GM19099 (cell line): ENCODE results near the gene FAM167B.
A peak's percentile ranks its signal among the peaks of the same experiment; 100 is the strongest.

ENCODE experiments used
- POLR2A ChIP-seq: IDR thresholded peaks from 3 replicates; pipeline ENCODE4 v1.6.1; 2011; ENCODE audit warnings: low read depth; ENCODE audit not compliant: insufficient read length; ENCODE audit errors: extremely low read depth

Gene FAM167B

GRCh38 chr1:32246888-32247273, at the start of gene FAM167B:
Gene FAM167B (plus strand): TSS chr1:32247222. CDS start chr1:32247422, 200 bp downstream.
- TF ChIP-seq POLR2A: no peak

DNA sequence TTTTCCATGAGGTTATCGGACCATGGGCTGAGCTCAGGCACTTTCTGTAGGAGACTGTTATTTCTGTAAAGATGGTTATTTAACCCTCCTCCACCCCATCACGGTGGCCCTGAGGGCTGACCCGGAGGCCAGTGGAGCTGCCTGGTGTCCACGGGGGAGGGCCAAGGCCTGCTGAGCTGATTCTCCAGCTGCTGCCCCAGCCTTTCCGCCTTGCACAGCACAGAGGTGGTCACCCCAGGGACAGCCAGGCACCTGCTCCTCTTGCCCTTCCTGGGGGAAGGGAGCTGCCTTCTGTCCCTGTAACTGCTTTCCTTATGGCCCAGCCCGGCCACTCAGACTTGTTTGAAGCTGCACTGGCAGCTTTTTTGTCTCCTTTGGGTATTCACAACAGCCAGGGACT, 49.2 kb upstream of the FAM167B start:
- TF ChIP-seq POLR2A: no peak

DNA sequence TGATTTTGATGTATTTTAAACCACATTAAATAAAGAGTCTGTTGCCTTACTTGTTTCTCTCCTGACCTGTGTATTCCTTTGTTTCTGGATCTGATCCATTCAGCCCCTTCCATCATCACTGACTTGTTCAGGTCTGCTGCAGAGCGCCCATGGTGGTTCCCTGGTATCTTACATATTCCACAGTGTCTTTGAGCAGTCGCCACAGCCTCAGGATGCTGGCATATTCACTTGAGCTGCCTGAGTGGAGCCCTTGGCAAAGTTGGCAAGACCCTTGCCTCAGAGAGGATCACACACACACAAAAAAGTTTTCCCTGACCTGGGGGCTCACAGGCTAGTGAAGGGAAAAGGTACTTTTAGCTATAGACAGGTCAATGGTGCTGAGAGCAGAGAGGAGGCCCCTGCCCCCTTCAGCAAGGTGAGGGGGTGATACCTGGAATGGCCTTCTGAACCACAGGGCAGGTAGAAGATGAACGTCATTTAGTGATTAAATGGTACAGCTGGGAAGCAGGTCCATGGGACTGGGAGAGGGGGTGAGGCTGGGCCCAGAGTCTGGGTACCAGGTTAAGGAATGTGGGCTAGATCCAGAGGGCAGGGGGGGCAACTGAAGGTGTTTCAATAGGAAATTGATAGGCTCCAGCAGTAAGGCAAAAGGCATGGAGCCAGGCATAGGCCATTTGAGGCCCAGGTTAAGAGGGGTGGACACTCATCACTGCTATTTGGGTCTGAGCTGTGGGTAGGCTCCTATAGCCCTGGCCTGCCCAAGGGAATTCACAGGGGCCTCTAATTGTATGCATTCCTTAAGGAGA, 48.6 kb upstream of the FAM167B start:
- peak; percentile 30 for TF ChIP-seq POLR2A

DNA sequence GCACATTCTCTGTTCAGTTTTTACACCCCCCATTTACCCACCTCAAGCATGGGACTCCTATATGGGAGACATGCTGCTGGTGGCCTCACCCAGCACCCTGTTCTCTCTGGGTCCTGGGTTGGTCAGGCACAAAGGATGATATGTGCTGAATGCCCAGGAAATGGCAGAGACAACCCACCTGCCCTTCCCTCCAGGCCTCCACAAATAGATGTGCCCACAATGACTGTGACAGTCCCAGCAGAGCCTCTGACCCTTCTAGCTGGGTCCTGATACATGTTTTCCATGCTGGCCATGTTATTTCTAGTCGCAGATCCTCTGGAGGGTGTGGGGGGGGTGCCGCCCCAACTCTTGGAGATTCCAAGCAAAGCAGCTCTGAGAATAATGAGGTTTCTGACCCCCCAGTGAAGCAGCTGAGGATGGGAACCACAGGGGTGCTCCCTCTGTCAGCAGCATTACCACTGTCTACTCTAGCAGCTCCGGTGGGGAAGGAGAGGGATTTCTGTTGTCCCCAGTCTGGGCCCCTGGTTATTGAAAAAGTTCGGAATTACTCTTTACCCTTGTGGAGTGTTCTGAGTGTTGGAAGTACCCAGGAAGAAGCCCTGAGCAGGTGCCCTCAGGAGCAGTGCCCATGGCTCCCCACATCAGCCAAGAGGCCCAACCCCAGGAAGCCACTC, 47.8 kb upstream of the FAM167B start:
- TF ChIP-seq POLR2A: no peak

DNA sequence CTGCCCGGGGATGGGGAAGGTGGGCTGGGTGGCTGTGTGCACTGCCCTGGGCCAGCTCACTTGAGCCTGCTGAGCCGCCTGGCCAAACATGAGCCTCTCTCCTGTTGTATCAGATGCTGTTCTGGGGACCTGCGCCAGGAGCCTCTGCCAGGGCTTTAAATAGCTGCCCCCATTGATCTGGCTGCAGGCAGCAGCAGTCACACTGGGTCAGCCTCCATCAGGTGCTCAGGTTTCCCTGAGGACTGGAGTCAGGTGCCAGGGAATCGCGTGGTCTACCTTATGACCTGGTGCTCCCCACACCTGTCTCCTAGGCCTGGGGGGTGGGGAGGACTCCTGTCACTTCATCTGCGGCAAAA, 47.3 kb upstream of the FAM167B start:
- TF ChIP-seq POLR2A: no peak

GRCh38 chr1:32200226-32201010, 46.6 kb upstream of the FAM167B start, which contains the start of gene CCDC28B:
Gene CCDC28B (plus strand): TSS chr1:32200595. CDS start chr1:32201936, 1,341 bp downstream.
- no peak for TF ChIP-seq POLR2A

- peak; percentile 52 for TF ChIP-seq POLR2A
Observed at GRCh38 chr1:32201011-32201855, 45.8 kb upstream of the FAM167B start.

- TF ChIP-seq POLR2A: no peak
Observed at GRCh38 chr1:32204943-32205361, 42.1 kb upstream of the FAM167B start.

- TF ChIP-seq POLR2A: peak; percentile 74
Observed at GRCh38 chr1:32205401-32206370, 41.3 kb upstream of the FAM167B start, which contains the start of gene IQCC. Gene IQCC (plus strand): TSS chr1:32205671. CDS start chr1:32205682, 11 bp downstream.

DNA sequence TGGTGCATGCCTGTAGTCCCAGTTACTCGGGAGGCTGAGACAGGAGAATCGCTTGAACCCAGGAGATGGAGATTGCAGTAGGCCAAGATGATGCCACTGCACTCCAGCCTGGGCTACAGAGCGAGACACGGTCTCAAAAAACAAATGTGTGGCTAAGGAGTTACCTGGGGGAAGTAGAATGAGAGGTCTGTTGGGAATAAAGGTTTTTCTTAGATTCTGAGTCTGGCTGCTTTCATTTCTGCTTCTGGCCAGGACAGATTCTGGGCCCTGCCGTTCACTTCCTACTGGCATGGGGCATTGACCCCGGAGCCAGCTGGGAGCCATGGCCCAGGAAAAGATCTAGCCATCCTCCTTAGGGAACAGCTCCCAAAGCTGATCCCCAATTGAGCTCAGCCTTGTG, 38.6 kb upstream of the FAM167B start:
- TF ChIP-seq POLR2A: no peak

- no peak for TF ChIP-seq POLR2A
Observed at GRCh38 chr1:32208891-32209328, 38.1 kb upstream of the FAM167B start, which contains the start of gene DCDC2B. Gene DCDC2B (plus strand): TSS chr1:32209089. CDS start chr1:32209094, 5 bp downstream.

GRCh38 chr1:32215629-32216480, 31.2 kb upstream of the FAM167B start:
- peak; percentile 11 for TF ChIP-seq POLR2A
